Measurements from ENCODE around the gene ADGRB2.
A peak's percentile ranks its signal among the peaks of the same experiment; 100 is the strongest.

ADGRB2 gene, protein sequence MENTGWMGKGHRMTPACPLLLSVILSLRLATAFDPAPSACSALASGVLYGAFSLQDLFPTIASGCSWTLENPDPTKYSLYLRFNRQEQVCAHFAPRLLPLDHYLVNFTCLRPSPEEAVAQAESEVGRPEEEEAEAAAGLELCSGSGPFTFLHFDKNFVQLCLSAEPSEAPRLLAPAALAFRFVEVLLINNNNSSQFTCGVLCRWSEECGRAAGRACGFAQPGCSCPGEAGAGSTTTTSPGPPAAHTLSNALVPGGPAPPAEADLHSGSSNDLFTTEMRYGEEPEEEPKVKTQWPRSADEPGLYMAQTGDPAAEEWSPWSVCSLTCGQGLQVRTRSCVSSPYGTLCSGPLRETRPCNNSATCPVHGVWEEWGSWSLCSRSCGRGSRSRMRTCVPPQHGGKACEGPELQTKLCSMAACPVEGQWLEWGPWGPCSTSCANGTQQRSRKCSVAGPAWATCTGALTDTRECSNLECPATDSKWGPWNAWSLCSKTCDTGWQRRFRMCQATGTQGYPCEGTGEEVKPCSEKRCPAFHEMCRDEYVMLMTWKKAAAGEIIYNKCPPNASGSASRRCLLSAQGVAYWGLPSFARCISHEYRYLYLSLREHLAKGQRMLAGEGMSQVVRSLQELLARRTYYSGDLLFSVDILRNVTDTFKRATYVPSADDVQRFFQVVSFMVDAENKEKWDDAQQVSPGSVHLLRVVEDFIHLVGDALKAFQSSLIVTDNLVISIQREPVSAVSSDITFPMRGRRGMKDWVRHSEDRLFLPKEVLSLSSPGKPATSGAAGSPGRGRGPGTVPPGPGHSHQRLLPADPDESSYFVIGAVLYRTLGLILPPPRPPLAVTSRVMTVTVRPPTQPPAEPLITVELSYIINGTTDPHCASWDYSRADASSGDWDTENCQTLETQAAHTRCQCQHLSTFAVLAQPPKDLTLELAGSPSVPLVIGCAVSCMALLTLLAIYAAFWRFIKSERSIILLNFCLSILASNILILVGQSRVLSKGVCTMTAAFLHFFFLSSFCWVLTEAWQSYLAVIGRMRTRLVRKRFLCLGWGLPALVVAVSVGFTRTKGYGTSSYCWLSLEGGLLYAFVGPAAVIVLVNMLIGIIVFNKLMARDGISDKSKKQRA (N-terminal part only)

DNA sequence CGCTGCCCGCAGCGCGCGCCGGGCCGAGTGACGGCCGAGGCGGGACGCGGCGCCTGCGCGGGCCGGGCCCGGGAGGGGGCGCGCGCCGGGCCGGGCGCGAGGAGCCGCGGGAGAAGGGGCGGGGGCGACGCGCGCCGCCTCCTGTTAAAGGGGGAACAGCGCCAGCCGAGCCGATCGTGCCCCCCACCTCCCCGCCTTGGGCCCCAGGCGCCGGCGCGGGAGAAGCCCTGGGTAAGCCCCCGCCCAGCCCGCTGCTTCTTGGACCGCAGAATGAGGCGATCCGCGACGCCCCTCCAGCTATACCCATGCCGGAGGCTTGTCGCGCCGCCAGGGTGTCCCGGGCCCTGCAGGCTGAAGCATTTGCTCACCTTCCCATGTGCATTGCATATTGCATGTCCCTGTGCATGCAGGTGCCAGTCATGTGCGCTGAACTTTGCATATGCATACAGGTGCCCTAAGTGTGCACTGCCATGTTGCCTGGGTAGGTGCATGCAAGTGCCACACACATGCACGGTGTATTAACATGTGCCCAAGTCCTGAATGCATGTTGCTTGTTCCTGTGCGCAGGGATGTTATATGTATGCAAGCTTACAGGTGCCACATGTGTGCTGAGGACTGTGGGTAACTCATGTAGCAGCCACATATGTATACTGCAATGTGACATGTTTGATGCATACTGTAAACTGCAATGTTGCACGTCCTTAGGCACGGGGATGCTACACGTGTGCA, at the start of gene ADGRB2:
Gene ADGRB2, minus strand, starts transcription at position 29 of the 729 bp plus-strand sequence. CDS start 7,119 bp downstream, outside the sequence.
- Mint-ChIP-seq H3K4me3 (peak within 1 kb of the TSS; percentile 75 to 77), H3K4me1 (peaks cover 25 to 47% of the 10 kb centered on the region in 2 donors), H3K36me3 (no peaks in the 10 kb centered on the region), H3K9me3 (no peaks in the 10 kb centered on the region), H3K27me3 (peaks cover 8 to 20% of the 10 kb centered on the region in 2 donors), H3K27ac (no peak within 1 kb of the TSS)
- ATAC-seq (replicated peaks) (no peak), DNase-seq (no peak)

- DNase-seq: no peak
- ATAC-seq (replicated peaks): no peak
- Mint-ChIP-seq H3K36me3 (no peaks in the 10 kb centered on the region), H3K9me3 (no peaks in the 10 kb centered on the region), H3K27ac (no peak overlapping the region), H3K4me1 (peaks cover 8 to 37% of the 10 kb centered on the region in 2 donors), H3K4me3 (no peak overlapping the region), H3K27me3 (no peaks in the 10 kb centered on the region)
Observed at GRCh38 chr1:31812158-31812829, 48.2 kb upstream of the ADGRB2 start.

DNA sequence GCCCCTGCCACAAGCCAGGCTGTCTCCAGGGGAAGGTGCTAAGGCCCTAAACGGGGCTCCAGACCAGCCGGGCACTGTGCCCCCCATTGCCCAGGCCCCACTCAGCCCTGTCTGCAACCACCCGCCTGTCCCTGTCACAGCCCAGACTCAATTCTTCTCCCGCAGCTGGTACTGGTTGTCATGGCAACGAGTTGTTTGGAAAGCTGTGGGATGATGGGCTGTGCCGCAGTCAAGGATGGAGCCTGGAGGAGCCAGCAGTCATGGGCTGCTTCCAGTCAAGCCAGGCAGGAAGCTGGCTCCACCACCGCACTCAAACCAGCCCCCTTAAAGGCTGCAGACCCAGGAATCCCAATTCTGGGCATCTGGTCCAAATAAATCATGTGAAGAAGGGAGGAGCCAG, 47.5 kb upstream of the ADGRB2 start:
- Mint-ChIP-seq H3K36me3 (no peaks in the 10 kb centered on the region), H3K9me3 (no peaks in the 10 kb centered on the region), H3K27ac (no peak overlapping the region), H3K4me1 (peaks cover 8 to 32% of the 10 kb centered on the region in 2 donors), H3K27me3 (no peaks in the 10 kb centered on the region), H3K4me3 (no peak overlapping the region)
- DNase-seq: no peak
- ATAC-seq (replicated peaks): no peak

DNA sequence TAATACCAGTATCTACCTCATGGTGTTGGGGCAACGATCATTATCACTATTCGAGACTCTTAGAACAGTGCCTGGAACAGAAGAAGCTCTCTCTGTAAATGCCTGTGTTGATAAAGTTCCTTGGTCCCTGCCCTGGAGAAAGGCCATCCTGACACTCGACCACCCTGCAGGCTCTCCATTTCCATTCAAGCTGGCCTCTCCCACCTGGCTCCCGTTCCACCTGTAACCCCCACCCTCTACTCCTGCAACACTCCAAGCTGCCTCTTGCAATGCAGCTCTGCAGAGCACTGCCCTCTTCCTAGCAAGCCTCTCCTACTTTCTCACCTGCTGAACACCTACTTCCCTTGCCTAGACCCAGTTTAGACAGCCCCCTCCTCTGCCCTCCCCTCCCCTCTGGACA, 45.6 kb upstream of the ADGRB2 start:
- H3K27ac Mint-ChIP-seq: no peak overlapping the region
- no peak for DNase-seq

GRCh38 chr1:31807273-31808048, 43.3 kb upstream of the ADGRB2 start:
- Mint-ChIP-seq H3K36me3 (no peaks in the 10 kb centered on the region), H3K27ac (no peak overlapping the region), H3K9me3 (no peaks in the 10 kb centered on the region), H3K4me3 (no peak overlapping the region), H3K4me1 (peaks cover 3 to 22% of the 10 kb centered on the region in 2 donors), H3K27me3 (no peaks in the 10 kb centered on the region)
- no peak for ATAC-seq (replicated peaks)
- DNase-seq: no peak

More for the DNA sequence above, 45.6 kb upstream of the ADGRB2 start:
- Mint-ChIP-seq H3K9me3 (no peaks in the 10 kb centered on the region), H3K4me3 (no peak overlapping the region), H3K4me1 (peaks cover 3 to 20% of the 10 kb centered on the region in 2 donors), H3K27me3 (no peaks in the 10 kb centered on the region), H3K36me3 (no peaks in the 10 kb centered on the region)
- no peak for ATAC-seq (replicated peaks)

- Mint-ChIP-seq H3K4me1 (peaks cover 13 to 25% of the 10 kb centered on the region in 2 donors), H3K27ac (no peak overlapping the region), H3K9me3 (no peaks in the 10 kb centered on the region), H3K27me3 (no peaks in the 10 kb centered on the region), H3K36me3 (no peaks in the 10 kb centered on the region), H3K4me3 (no peak overlapping the region)
- no peak for ATAC-seq (replicated peaks)
- no peak for DNase-seq
Observed at GRCh38 chr1:31805318-31805717, 41.2 kb upstream of the ADGRB2 start.

DNA sequence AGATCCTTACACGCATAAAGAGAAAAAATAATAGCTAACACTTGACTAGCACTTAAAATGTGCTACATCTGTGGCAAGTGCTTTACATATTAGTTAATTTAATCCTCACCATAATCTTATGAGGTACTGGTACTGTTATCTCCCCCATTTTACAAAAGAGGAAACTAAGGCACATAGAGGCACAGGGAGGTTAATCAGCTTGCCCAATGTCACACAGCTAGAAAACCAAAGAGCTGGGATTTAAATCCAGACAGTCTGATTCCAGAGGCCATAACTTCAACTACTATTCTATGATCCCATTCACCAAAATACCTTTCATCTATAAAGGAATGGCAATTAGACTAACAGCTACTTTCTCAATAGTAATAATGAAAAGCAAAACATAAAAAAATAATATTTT, 40.0 kb upstream of the ADGRB2 start:
- H3K27me3 Mint-ChIP-seq: no peaks in the 10 kb centered on the region
- DNase-seq (no peak), ATAC-seq (replicated peaks) (no peak)
- H3K27ac Mint-ChIP-seq: no peak overlapping the region
- H3K4me1 Mint-ChIP-seq: peaks cover 15 to 36% of the 10 kb centered on the region in 2 donors
- H3K36me3 Mint-ChIP-seq: no peaks in the 10 kb centered on the region
- H3K9me3 Mint-ChIP-seq: no peaks in the 10 kb centered on the region
- H3K4me3 Mint-ChIP-seq: no peak overlapping the region

DNA sequence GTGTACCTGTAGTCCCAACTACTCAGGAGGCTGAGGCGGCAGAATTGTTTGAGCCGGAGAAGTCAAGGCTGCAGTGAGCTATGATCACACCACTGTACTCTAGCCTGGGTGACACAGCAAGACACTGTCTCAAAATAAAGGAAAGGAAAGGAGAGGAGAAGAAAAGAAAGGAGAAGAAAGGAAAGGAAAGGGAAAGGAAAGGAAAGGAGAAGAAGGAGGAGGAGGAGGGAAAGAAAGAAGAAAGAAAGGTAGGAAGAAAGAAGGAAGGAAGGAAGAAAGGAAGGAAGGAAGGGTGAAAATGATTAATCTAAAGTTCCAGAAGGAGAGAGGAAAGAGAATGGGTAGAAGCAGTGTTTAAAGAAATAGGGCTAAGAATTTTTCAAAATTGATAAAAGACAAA, 39.5 kb upstream of the ADGRB2 start:
- DNase-seq: no peak
- Mint-ChIP-seq H3K36me3 (no peaks in the 10 kb centered on the region), H3K4me3 (no peak overlapping the region), H3K27ac (no peak overlapping the region), H3K9me3 (no peaks in the 10 kb centered on the region), H3K27me3 (no peaks in the 10 kb centered on the region), H3K4me1 (peaks cover 15 to 38% of the 10 kb centered on the region in 2 donors)
- no peak for ATAC-seq (replicated peaks)

- no peak overlapping the region for H3K27ac Mint-ChIP-seq
- DNase-seq: no peak
- H3K9me3 Mint-ChIP-seq: no peaks in the 10 kb centered on the region
- H3K4me3 Mint-ChIP-seq: no peak overlapping the region
- peaks cover 15 to 38% of the 10 kb centered on the region in 2 donors for H3K4me1 Mint-ChIP-seq
- H3K27me3 Mint-ChIP-seq: no peaks in the 10 kb centered on the region
- no peak for ATAC-seq (replicated peaks)
- no peaks in the 10 kb centered on the region for H3K36me3 Mint-ChIP-seq
Observed at GRCh38 chr1:31802190-31803150, 38.3 kb upstream of the ADGRB2 start.

DNA sequence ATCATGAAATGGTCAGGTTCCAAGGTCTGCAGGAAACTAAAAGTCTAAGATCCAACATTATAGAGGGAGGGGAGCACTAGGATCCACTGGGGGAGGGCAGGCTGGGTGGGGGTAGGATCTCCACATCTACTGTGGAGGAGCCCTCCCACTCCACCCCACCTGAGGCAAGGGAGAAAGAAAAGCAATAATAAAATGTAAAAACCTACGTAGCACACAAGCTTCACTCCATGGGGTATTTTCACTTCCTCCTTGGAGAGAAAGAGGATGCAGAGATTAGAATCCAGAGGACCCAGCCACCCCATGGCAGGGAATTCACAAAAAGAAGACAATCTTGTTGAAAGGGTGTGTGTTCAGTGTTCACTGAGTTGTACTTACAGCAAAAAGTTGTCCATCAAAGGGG, 37.3 kb upstream of the ADGRB2 start:
- Mint-ChIP-seq H3K36me3 (no peaks in the 10 kb centered on the region), H3K4me3 (no peak overlapping the region), H3K4me1 (peaks cover 15 to 38% of the 10 kb centered on the region in 2 donors), H3K27me3 (peaks cover 5% of the 10 kb centered on the region in 2 donors), H3K27ac (peak overlapping the region; percentile 1), H3K9me3 (no peaks in the 10 kb centered on the region)
- ATAC-seq (replicated peaks) (peak; percentile 33 to 54), DNase-seq (no peak)

GRCh38 chr1:31800674-31800967, 36.5 kb upstream of the ADGRB2 start:
- Mint-ChIP-seq H3K36me3 (no peaks in the 10 kb centered on the region), H3K4me3 (no peak overlapping the region), H3K9me3 (no peaks in the 10 kb centered on the region), H3K27ac (no peak overlapping the region), H3K4me1 (peaks cover 15 to 38% of the 10 kb centered on the region in 2 donors), H3K27me3 (peaks cover 5 to 6% of the 10 kb centered on the region in 2 donors)
- ATAC-seq (replicated peaks) (no peak), DNase-seq (no peak)
